GM12878 (cell line): ENCODE results near the gene DENND1B.

Source experiments
- BHLHE40 ChIP-seq, 2 experiments: fragments of 450-650 bp in 1 of 2; IDR thresholded peaks; 2 replicates each; pipeline ENCODE4 v1.6.1; 2011 to 2017; ENCODE audit warnings: low read depth in 2 of 2, borderline replicate concordance in 1 of 2, improper control_type of control experiment in 1 of 2, low read length in 1 of 2, mild to moderate bottlenecking in 1 of 2
- CREB1 ChIP-seq: IDR thresholded peaks from 2 replicates; pipeline ENCODE4 v1.6.1; 2012; ENCODE audit warnings: low read depth, mild to moderate bottlenecking, inconsistent platforms
- IKZF1 ChIP-seq: fragments of 450-650 bp; conservative IDR thresholded peaks from 2 replicates; pipeline ENCODE4 v1.6.1; 2017; ENCODE audit warnings: antibody characterized with exemption, mild to moderate bottlenecking
- MXI1 ChIP-seq: fragments of 150-350 bp; IDR thresholded peaks from 2 replicates; pipeline ENCODE4 v1.6.1; 2011; ENCODE audit warnings: low read depth, mild to moderate bottlenecking, inconsistent platforms, low read length, improper control_type of control experiment
- MYC ChIP-seq: IDR thresholded peaks from 2 replicates; pipeline ENCODE4 v1.6.1; 2011; ENCODE audit warnings: mild to moderate bottlenecking, low read length, moderate library complexity, inconsistent platforms; ENCODE audit not compliant: insufficient read depth, insufficient replicate concordance, insufficient read length, severe bottlenecking
- POLR2AphosphoS5 ChIP-seq: IDR thresholded peaks from 2 replicates; pipeline ENCODE4 v1.6.1; 2011; ENCODE audit warnings: mild to moderate bottlenecking, low read length, inconsistent platforms
- RB1 ChIP-seq: fragments of 450-650 bp; formaldehyde crosslinking; IDR thresholded peaks from 2 replicates; pipeline ENCODE4 v1.6.1; 2017; ENCODE audit warnings: mild to moderate bottlenecking, borderline replicate concordance
- SREBF2 ChIP-seq: IDR thresholded peaks from 2 replicates; pipeline ENCODE4 v1.6.1; 2012; ENCODE audit warnings: mild to moderate bottlenecking, low read length
- TF ChIP-seq, protein P1 (sequence below), 3 experiments: IDR thresholded peaks in 2 of 3; conservative IDR thresholded peaks in 1 of 3; 2 replicates each; pipeline ENCODE4 v1.5.1; 2011; ENCODE audit warnings: low read depth in 3 of 3, low read length in 3 of 3, mild to moderate bottlenecking in 3 of 3, control low read depth in 2 of 3, moderate library complexity in 2 of 3, inconsistent platforms in 1 of 3, mixed read lengths in 1 of 3; ENCODE audit not compliant: control insufficient read depth in 2 of 3, insufficient read depth in 1 of 3; ENCODE audit errors: extremely low read depth in 1 of 3

DNA sequence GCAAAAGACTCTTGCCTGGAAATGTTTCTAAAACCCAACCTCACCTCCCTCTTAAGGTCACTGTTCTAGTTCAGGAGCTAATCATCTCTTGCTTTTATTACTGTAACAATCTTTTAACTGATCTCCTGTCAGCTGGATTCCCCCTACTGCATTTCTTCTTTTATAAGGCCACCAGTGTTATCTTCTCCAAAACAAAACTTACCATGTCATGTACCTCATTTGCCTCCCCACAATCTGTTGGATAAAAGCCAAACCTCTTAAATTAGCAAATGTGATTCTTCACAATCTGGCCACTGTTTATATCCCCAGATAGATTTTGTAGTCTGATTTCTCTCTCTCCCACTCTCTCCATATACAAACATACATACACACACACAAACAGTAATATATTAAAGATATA lies 143.3 kb downstream of the DENND1B start:
- no peak for TF ChIP-seq MYC
- TF ChIP-seq RB1: no peak
- TF ChIP-seq, protein P1, sequence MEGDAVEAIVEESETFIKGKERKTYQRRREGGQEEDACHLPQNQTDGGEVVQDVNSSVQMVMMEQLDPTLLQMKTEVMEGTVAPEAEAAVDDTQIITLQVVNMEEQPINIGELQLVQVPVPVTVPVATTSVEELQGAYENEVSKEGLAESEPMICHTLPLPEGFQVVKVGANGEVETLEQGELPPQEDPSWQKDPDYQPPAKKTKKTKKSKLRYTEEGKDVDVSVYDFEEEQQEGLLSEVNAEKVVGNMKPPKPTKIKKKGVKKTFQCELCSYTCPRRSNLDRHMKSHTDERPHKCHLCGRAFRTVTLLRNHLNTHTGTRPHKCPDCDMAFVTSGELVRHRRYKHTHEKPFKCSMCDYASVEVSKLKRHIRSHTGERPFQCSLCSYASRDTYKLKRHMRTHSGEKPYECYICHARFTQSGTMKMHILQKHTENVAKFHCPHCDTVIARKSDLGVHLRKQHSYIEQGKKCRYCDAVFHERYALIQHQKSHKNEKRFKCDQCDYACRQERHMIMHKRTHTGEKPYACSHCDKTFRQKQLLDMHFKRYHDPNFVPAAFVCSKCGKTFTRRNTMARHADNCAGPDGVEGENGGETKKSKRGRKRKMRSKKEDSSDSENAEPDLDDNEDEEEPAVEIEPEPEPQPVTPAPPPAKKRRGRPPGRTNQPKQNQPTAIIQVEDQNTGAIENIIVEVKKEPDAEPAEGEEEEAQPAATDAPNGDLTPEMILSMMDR (IDR thresholded peaks at IDR 0.05 in 2 of 3, conservative IDR thresholded peaks at IDR 0.05 in 1 of 3; ENCODE audit: control insufficient read depth in 2 of 3, extremely low read depth in 1 of 3, insufficient read depth in 1 of 3, low read depth in 3 of 3, low read length in 3 of 3): no peak
- TF ChIP-seq CREB1: no peak
- no peak for TF ChIP-seq BHLHE40 (IDR thresholded peaks at IDR 0.05; ENCODE audit: borderline replicate concordance in 1 of 2, low read depth in 2 of 2, low read length in 1 of 2)
- no peak for TF ChIP-seq SREBF2
- no peak for TF ChIP-seq POLR2AphosphoS5
- no peak for TF ChIP-seq IKZF1
- no peak for TF ChIP-seq MXI1
